CD14-positive monocyte (primary cell): ENCODE results near the gene TIMP2. TPM values are rescaled to one million over a fixed set of nuclear protein-coding genes. Genes with fewer than 3 reads are reported as not detected.

Source experiments
- DNase-seq, 3 donors: peaks; one replicate each; pipeline ENCODE4 v3.0.0-alpha.2; 2011 to 2022
- H2AFZ ChIP-seq: 2 replicates; pipeline ENCODE4 v1.6.0; 2012; ENCODE audit warnings: mild to moderate bottlenecking, low read depth, low read length, inconsistent platforms; ENCODE audit not compliant: insufficient read depth, poor library complexity, severe bottlenecking
- H3K27ac ChIP-seq, 2 donors: 1 replicate in 1 of 2; 2 replicates in 1 of 2; pipeline ENCODE4 v1.5.1; 2012 to 2013; ENCODE audit warnings: low read length in 2 of 2, control low read depth in 1 of 2, inconsistent platforms in 1 of 2, low read depth in 1 of 2, mild to moderate bottlenecking in 1 of 2
- H3K27me3 ChIP-seq, 2 donors: one replicate each; pipeline versions ENCODE4 v1.6.0 to v1.6.1; 2011 to 2013; ENCODE audit warnings: low read length in 2 of 2; ENCODE audit not compliant: control insufficient read depth in 2 of 2, insufficient read depth in 2 of 2
- H3K36me3 ChIP-seq, 2 donors: replicated peaks in 1 of 2; 1 replicate in 1 of 2; 2 replicates in 1 of 2; pipeline versions ENCODE4 v1.5.1 to v1.6.1; 2012 to 2013; ENCODE audit warnings: low read length in 2 of 2, control low read depth in 1 of 2, inconsistent platforms in 1 of 2, mild to moderate bottlenecking in 1 of 2; ENCODE audit not compliant: insufficient read depth in 2 of 2, control insufficient read depth in 1 of 2
- H3K4me1 ChIP-seq, 2 donors: 1 replicate in 1 of 2; 2 replicates in 1 of 2; pipeline versions ENCODE4 v1.5.1 to v1.6.1; 2012 to 2013; ENCODE audit warnings: low read length in 2 of 2, control low read depth in 1 of 2, inconsistent platforms in 1 of 2, mild to moderate bottlenecking in 1 of 2, moderate library complexity in 1 of 2; ENCODE audit not compliant: insufficient read depth in 2 of 2, control insufficient read depth in 1 of 2
- H3K4me2 ChIP-seq: replicated peaks from 2 replicates; pipeline ENCODE3; 2012; ENCODE audit warnings: low read length, moderate library complexity, mild to moderate bottlenecking; ENCODE audit not compliant: poor library complexity, severe bottlenecking; ENCODE audit errors: extremely low read depth
- H3K4me3 ChIP-seq, 3 experiments: fragments of 200-600 bp in 1 of 3; sonication (generic) in 1 of 3; replicated peaks in 1 of 3; 1 replicate in 2 of 3; 2 replicates in 1 of 3; pipeline ENCODE4 v1.5.1; 2011 to 2013; ENCODE audit warnings: low read length in 3 of 3, mild to moderate bottlenecking in 3 of 3, control low read depth in 2 of 3, low read depth in 2 of 3, inconsistent platforms in 1 of 3, moderate library complexity in 1 of 3
- H3K79me2 ChIP-seq: 2 replicates; pipeline ENCODE4 v1.6.0; 2012; ENCODE audit warnings: mild to moderate bottlenecking, control low read depth, inconsistent platforms, low read length, moderate library complexity; ENCODE audit not compliant: insufficient read depth
- H3K9ac ChIP-seq: 2 replicates; pipeline ENCODE4 v1.6.0; 2017; ENCODE audit warnings: low read length, mild to moderate bottlenecking; ENCODE audit not compliant: insufficient read depth, poor library complexity, severe bottlenecking
- H3K9me3 ChIP-seq, 2 donors: replicated peaks in 1 of 2; 1 replicate in 1 of 2; 2 replicates in 1 of 2; pipeline versions ENCODE4 v1.5.1 to v1.6.1; 2012 to 2013; ENCODE audit warnings: low read length in 2 of 2, control low read depth in 1 of 2; ENCODE audit not compliant: control insufficient read depth in 1 of 2, insufficient read depth in 1 of 2
- H4K20me1 ChIP-seq: 2 replicates; pipeline ENCODE4 v1.6.0; 2012; ENCODE audit warnings: mild to moderate bottlenecking, low read length, control low read depth, moderate library complexity; ENCODE audit not compliant: insufficient read depth
- H3K27ac Mint-ChIP-seq, 7 donors: one replicate each; pipeline ENCODE4 v1.8.0; 2020; ENCODE audit warnings: mild to moderate bottlenecking in 7 of 7, mixed read lengths in 7 of 7, moderate library complexity in 6 of 7, inconsistent platforms in 2 of 7
- H3K27me3 Mint-ChIP-seq, 3 donors: one replicate each; pipeline ENCODE4 v1.8.0; 2021 to 2022; ENCODE audit warnings: low read depth in 3 of 3, mild to moderate bottlenecking in 3 of 3, mixed read lengths in 3 of 3, moderate library complexity in 3 of 3, inconsistent platforms in 1 of 3
- H3K36me3 Mint-ChIP-seq, 2 donors: one replicate each; pipeline ENCODE4 v1.8.0; 2020; ENCODE audit warnings: mixed read lengths in 2 of 2, inconsistent platforms in 1 of 2, mild to moderate bottlenecking in 1 of 2
- H3K4me1 Mint-ChIP-seq: one replicate; pipeline ENCODE4 v1.8.0; 2020; ENCODE audit warnings: mild to moderate bottlenecking, mixed read lengths
- H3K4me3 Mint-ChIP-seq, 2 donors: one replicate each; pipeline ENCODE4 v1.8.0; 2020; ENCODE audit warnings: mild to moderate bottlenecking in 2 of 2, mixed read lengths in 2 of 2, moderate library complexity in 1 of 2
- H3K9me3 Mint-ChIP-seq, 7 donors: one replicate each; pipeline ENCODE4 v1.8.0; 2020 to 2022; ENCODE audit warnings: mixed read lengths in 7 of 7, mild to moderate bottlenecking in 6 of 7, moderate library complexity in 6 of 7, inconsistent platforms in 2 of 7
- WGBS: methylation state at CpG from one replicate; pipeline ENCODE4 v1.1.5; 2013; ENCODE audit warnings: missing lambda C conversion rate; ENCODE audit not compliant: insufficient coverage; 5-methylcytosine and 5-hydroxymethylcytosine counted together
- intact Hi-C, 2 donors: fragments of 100-400 bp; cut with micrococcal nuclease; formaldehyde crosslinking; loops; one replicate each; pipeline versions ENCODE4 v1.15.0 to v1.15.1; 2023
- polyA plus RNA-seq, 3 donors: library from polyadenylated mRNA; depleted of rRNA in 1 of 3; unstranded in 2 of 3; stranded (reverse) in 1 of 3; fragments of 300-500 nt in 2 of 3; fragments of >200 nt in 1 of 3; fragmentation: Illumina TruSeq in 2 of 3; gene quantifications; 1 replicate in 2 of 3; 2 replicates in 1 of 3; pipeline ENCODE4 v1.2.3, GENCODE V29; 2012 to 2021
- TF ChIP-seq, protein P1 (sequence below): fragments of 200-600 bp; IDR thresholded peaks from one replicate; pipeline ENCODE4 v1.8.0; 2022; ENCODE audit warnings: antibody characterized with exemption, mild to moderate bottlenecking

The TIMP2 gene
- polyA plus RNA-seq, 3 donors = 4.5 to 101 (median 6.4) TPM

DNA sequence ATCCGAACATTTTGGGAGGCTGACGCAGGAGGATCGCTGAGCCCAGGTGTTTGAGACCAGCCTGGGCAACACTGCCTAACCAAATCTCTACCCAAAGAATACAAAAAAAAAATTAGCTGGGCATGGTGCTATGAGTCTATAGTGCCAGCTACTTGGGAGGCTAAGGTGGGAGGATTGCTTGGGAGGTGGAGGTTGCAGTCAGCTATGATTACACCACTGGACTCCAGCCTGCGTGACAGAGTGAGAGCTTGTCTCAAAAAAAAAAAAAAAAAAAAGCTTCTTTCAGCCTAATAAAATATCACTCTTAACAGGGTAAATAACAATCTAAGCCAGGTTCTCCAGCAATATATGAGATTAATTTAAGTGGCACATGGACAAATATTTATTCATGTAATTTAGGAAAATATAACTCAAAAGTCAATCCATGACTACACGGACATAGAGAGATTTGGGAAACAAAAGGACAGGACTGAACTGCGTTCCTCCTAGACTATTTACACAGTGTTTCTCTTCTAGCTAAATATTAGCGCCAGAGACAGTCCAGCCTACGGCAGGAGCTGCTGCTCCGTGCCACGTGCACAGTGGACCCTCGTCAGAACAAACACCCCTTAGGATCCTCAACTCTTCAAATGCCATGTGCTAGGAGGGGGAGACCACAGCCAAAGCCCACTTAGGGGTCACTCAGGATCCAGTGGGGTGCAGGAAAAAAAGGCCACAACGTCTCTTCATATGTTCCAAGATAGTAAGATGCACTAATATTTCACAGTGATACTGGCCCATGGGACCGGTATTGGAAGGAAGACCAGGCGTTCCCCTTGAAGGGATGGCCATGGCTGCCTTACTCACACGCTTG is 93.3 kb downstream of the TIMP2 start:
- H3K9ac ChIP-seq = no peak overlapping the region
- Mint-ChIP-seq H3K4me1 (peaks cover 16% of the 10 kb centered on the region), H3K27me3 (no peaks in the 10 kb centered on the region), H3K4me3 (no peak overlapping the region), H3K27ac (no peak overlapping the region), H3K9me3 (no peaks in the 10 kb centered on the region), H3K36me3 (peaks cover 88 to 97% of the 10 kb centered on the region in 2 donors)
- intact Hi-C loops = no loop called here
- H3K4me2 ChIP-seq = no peak overlapping the region
- no peak for DNase-seq
- no peak overlapping the region for H2AFZ ChIP-seq
- H3K4me1 ChIP-seq = peaks cover 13 to 16% of the 10 kb centered on the region in 2 donors
- TF ChIP-seq, protein P1, sequence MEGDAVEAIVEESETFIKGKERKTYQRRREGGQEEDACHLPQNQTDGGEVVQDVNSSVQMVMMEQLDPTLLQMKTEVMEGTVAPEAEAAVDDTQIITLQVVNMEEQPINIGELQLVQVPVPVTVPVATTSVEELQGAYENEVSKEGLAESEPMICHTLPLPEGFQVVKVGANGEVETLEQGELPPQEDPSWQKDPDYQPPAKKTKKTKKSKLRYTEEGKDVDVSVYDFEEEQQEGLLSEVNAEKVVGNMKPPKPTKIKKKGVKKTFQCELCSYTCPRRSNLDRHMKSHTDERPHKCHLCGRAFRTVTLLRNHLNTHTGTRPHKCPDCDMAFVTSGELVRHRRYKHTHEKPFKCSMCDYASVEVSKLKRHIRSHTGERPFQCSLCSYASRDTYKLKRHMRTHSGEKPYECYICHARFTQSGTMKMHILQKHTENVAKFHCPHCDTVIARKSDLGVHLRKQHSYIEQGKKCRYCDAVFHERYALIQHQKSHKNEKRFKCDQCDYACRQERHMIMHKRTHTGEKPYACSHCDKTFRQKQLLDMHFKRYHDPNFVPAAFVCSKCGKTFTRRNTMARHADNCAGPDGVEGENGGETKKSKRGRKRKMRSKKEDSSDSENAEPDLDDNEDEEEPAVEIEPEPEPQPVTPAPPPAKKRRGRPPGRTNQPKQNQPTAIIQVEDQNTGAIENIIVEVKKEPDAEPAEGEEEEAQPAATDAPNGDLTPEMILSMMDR = no peak
- peaks cover 13% of the 10 kb centered on the region for H3K79me2 ChIP-seq
- WGBS = 100% methylated on average over 4 of the region's 15 CpGs
- H3K27ac ChIP-seq = no peak overlapping the region
- H4K20me1 ChIP-seq = peaks cover 14% of the 10 kb centered on the region
- no peaks in the 10 kb centered on the region for H3K9me3 ChIP-seq
- H3K4me3 ChIP-seq = no peak overlapping the region
- H3K36me3 ChIP-seq = peaks cover 73 to 92% of the 10 kb centered on the region in 2 donors
- no peaks in the 10 kb centered on the region for H3K27me3 ChIP-seq

DNA sequence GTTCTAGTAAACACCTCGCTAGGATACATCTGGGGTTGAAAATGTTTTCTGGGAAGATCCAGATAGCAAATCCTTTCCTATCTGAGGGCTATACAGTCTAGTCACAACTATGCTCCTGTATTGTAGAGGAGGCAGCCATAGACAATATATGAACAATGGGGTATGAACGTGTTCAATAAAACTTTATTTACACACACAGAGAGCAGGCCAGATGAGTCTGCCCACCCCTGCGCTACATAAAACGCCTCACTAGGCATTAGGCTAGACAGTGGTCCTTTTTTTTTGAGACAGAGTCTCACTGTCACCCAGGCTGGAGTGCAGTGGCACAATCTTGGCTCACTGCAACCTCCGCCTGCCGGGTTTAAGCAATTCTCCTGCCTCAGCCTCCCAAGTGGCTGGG is 95.7 kb downstream of the TIMP2 start:
- peaks cover 0 to 2% (median 0%) of the 10 kb centered on the region in 7 donors for H3K9me3 Mint-ChIP-seq
- H2AFZ ChIP-seq = no peak overlapping the region
- intact Hi-C loops = loop anchor here in 1 of 2 donors (2.0 kb wide), 1 partner anchor 15 kb away; no protein-coding TSS in a partner anchor
- no peaks in the 10 kb centered on the region for H3K9me3 ChIP-seq
- H3K27me3 ChIP-seq = no peaks in the 10 kb centered on the region
- H3K4me3 Mint-ChIP-seq = no peak overlapping the region
- TF ChIP-seq, protein P1 = no peak
- no peak overlapping the region for H3K27ac Mint-ChIP-seq
- H3K27ac ChIP-seq = no peak overlapping the region
- DNase-seq = no peak
- peaks cover 9% of the 10 kb centered on the region for H3K79me2 ChIP-seq
- H3K36me3 Mint-ChIP-seq = peaks cover 80 to 91% of the 10 kb centered on the region in 2 donors
- H3K9ac ChIP-seq = no peak overlapping the region
- no peak overlapping the region for H3K4me3 ChIP-seq
- peaks cover 55 to 84% of the 10 kb centered on the region in 2 donors for H3K36me3 ChIP-seq
- peaks cover 30 to 34% of the 10 kb centered on the region in 2 donors for H3K4me1 ChIP-seq
- H3K4me1 Mint-ChIP-seq = peaks cover 35% of the 10 kb centered on the region
- peaks cover 20% of the 10 kb centered on the region for H4K20me1 ChIP-seq
- H3K27me3 Mint-ChIP-seq = peaks cover 0 to 2% (median 0%) of the 10 kb centered on the region in 3 donors
- no peak overlapping the region for H3K4me2 ChIP-seq
- no CpG with 5 or more reads among the region's 6 CpGs for WGBS
